HG03354 (cell line): ENCODE data around the gene CREBL2.
"Not testable (repeated sequence)": the region's sequence is repeated elsewhere in the genome, so short reads cannot be mapped to it uniquely, and the experiment has no call there.

ENCODE experiments used
- ATAC-seq: cut with Tn5 transposase; IDR thresholded peaks from one replicate; pipeline ENCODE4 v1.9.1; 2021; ENCODE audit warnings: mild to moderate bottlenecking; ENCODE audit not compliant: unreplicated experiment, poor library complexity, severe bottlenecking

CREBL2 gene

DNA sequence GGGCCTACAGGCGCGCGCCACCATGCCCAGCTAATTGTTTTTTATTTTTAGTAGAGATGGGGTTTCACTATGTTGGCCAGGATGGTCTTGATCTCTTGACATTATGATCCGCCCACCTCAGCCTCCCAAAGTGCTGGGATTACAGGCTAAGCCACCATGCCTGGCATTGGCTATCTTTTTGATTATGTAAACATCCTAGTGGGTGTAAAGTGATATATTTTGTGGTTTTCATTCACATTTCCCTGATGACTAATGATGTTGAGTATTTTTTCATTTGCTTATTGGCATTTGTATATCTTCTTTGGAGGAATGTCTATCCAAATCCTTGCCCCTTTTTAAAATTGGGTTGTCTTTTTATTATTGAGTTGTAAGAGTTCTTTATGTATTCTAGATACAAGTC lies 16.3 kb downstream of the CREBL2 start:
- no peak for ATAC-seq

GRCh38 chr12:12630850-12631249 lies 19.2 kb downstream of the CREBL2 start:
- ATAC-seq = no peak

- ATAC-seq = no peak
Observed at GRCh38 chr12:12635651-12636050, 24.0 kb downstream of the CREBL2 start.

- no peak for ATAC-seq
Observed at GRCh38 chr12:12636641-12637040, 25.0 kb downstream of the CREBL2 start.

- ATAC-seq = not testable (repeated sequence)
Observed at GRCh38 chr12:12639995-12640394, 28.3 kb downstream of the CREBL2 start.

DNA sequence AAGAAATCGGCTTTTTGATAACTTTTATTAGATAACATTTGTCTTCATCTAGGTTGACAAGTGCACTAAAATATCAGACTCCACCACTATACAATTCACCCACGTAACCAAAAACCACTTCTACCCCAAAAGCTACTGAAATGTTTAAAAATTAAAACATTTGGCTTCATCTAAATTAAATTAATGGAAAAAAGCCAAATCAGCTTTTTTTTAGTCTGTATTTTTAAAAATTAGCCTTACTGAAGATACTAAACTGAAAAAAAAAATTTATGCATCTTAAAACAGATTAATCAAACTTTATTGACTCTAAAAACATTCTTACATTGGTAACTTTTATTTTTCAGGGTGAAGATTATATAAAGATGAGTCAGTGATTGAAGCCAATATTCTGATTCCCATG lies 30.0 kb downstream of the CREBL2 start:
- no peak for ATAC-seq

GRCh38 chr12:12642916-12643315 lies 31.2 kb downstream of the CREBL2 start:
- no peak for ATAC-seq

GRCh38 chr12:12645485-12645884 lies 33.8 kb downstream of the CREBL2 start:
- peak; percentile 63 for ATAC-seq

- peak; percentile 66 for ATAC-seq
Observed at GRCh38 chr12:12645968-12646367, 34.3 kb downstream of the CREBL2 start.

- ATAC-seq = no peak
Observed at GRCh38 chr12:12646483-12647072, 34.9 kb downstream of the CREBL2 start.

GRCh38 chr12:12648284-12648683 lies 36.6 kb downstream of the CREBL2 start:
- no peak for ATAC-seq

DNA sequence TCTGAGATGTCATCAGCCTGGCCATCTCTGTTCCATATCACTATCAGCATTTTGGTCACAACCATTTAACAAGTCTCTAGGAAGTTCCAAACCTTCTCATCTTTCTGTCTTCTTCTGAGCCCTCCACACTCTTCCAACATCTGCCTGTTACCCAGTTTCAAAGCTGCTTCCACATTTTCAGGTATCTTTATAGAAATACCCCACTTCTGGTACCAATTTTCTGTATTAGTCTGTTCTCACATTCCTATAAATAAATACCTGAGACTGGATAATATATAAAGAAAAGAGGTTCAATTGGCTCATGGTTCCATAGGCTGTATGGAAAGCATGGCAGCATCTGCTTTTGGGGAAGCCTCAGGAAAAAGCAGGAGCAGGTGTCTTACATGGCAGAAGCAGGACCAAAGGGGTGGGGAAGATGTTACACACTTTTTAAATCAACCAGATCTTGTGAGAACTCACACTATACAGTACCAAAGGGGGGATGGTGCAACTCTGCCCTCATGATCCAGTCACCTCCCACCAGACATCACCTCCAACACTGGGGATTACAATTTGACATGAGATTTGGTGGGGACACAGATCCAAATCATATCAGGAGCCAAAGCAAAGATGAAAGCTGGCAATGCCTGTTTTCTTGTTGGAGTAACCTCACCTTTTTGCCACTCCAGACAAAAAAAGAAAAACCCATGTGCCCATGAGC lies 37.4 kb downstream of the CREBL2 start:
- ATAC-seq = no peak

DNA sequence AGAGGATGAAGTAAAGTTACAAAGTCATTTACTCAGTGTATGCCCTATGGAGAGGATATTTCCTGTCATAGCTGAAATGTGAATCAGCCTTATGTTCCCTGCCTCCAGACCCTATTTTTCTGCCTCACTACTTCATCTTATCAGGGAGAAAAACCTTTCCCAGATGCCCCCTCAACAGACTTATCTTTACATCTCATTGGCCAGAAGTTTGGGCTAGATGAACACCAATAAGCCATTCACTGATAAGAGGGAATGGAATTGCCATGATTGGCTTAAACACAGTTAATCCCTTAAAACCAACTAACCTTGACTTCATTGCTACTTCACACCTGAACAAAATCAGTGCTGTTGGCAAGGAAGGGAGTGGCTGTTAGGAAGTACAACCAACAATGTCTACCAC lies 40.1 kb downstream of the CREBL2 start:
- no peak for ATAC-seq

DNA sequence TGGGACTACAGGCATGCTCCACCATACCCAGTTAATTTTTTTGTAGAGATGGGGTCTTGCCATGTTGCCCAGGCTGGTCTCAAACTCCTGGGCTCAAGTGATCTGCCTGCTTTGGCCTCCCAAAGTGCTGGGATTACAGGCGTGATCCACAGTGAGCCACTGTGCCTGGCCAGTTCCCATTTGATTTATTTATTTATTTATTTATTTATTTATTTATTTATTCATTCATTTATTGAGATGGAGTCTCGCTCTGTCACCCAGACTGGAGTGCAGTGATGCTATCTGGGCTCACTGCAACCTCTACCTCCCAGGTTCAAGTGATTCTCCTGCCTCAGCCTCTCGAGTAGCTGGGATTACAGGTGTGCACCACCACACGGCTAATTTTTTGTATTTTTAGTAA lies 41.0 kb downstream of the CREBL2 start:
- not testable (repeated sequence) for ATAC-seq

GRCh38 chr12:12653922-12654321 lies 42.2 kb downstream of the CREBL2 start:
- no peak for ATAC-seq

DNA sequence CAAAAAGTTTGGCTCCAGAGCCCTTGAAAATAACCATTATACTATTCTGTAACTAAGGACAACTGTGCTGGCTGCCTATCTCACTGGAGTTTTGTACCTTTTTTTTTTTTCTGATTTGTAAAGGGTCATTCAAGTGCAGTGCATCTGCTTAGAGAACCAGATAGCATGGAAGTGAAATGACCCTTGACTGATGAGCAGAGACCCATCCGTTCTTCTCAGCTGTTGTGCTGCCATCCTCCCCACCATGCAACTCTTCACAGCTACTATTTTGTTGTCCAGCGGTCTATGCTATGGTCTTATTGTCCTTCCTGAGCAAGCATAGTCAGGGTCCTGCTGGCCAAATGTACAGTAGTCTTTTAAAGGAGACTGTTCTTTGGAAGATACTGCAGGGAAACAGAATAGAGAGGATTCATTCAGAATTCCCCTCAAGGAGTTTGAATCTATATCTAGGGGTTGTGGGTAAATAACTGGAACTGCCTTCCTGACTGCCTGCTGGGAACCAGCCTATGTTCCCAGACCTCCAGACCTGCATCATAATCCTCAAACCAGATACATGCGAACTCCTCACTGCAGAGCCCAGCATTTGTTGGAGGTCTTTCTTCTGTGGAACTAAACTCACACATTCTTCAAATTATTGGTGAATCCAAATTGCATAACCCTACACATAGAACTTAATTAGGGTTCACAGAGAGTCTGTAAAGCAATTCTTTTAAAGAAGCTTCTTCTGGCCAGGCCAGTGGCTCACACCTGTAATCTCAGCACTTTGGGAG lies 43.2 kb downstream of the CREBL2 start:
- ATAC-seq = no peak

- ATAC-seq = no peak
Observed at GRCh38 chr12:12660201-12660600, 48.5 kb downstream of the CREBL2 start.

GRCh38 chr12:12661086-12661856 lies 49.6 kb downstream of the CREBL2 start:
- ATAC-seq = no peak

GRCh38 chr12:12663644-12664294 lies 52.1 kb downstream of the CREBL2 start:
- no peak for ATAC-seq

GRCh38 chr12:12665194-12665593 lies 53.5 kb downstream of the CREBL2 start:
- ATAC-seq = no peak
